Measurements from ENCODE around the gene EVA1A. TPM values are rescaled to one million over a fixed set of nuclear protein-coding genes. Genes with fewer than 3 reads are reported as not detected.

Gene EVA1A
- total RNA-seq, 1 experiment from 2014 or later, result 0.68 TPM

DNA sequence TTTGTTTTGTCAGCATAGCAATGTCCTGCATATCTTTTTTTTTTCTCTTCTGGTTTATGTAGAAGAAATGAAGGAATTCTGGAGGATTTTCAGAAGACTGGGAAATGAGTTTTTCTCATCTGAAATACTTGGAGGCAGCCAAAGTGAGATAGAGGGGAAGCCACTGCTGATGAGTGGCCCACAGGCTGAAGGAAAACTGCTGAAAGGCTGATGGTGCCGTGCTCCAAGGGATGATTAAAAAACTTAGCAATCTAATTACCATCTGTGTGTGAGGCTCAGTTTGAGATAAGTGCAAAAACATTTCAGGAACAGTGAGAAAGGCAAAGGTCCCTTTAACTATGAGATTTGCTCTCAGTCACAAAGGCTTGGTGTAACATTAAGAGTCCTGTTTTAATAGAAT, 98.5 kb downstream of the EVA1A start:
- no peak for DNase-seq
- H3K4me1 Mint-ChIP-seq, result peaks cover 16 to 21% of the 10 kb centered on the region in 2 experiments
- H3K4me2 ChIP-seq (ENCODE audit: insufficient read depth, insufficient read length, low read length), result no peak overlapping the region

More for the DNA sequence above, 98.5 kb downstream of the EVA1A start:
- no peaks in the 10 kb centered on the region for H3K27me3 Mint-ChIP-seq (ENCODE audit: low read depth)
- Histone ChIP-seq H4K8ac (replicated peaks; ENCODE audit: insufficient read length, low read depth, low read length) (no peak overlapping the region), H2BK20ac (ENCODE audit: low read depth, low read length, poor library complexity, severe bottlenecking) (no peak overlapping the region), H3K79me1 (ENCODE audit: insufficient read depth, low read depth, low read length, poor library complexity, severe bottlenecking) (no peaks in the 10 kb centered on the region), H2AFZ (ENCODE audit: low read length) (no peak overlapping the region), H3K14ac (ENCODE audit: insufficient read depth, low read length) (no peak overlapping the region), H3K23me2 (ENCODE audit: insufficient read length, low read depth, low read length, poor library complexity, severe bottlenecking) (no peaks in the 10 kb centered on the region), H3K18ac (ENCODE audit: insufficient read length, low read depth, low read length) (no peak overlapping the region), H3T11ph (ENCODE audit: low read length) (no peak overlapping the region), H2AK5ac (ENCODE audit: insufficient read length, low read length) (no peak overlapping the region), H4K20me1 (ENCODE audit: control insufficient read depth, insufficient read depth, insufficient read length) (no peaks in the 10 kb centered on the region), H4K91ac (ENCODE audit: insufficient read length, low read depth, low read length) (no peak overlapping the region), H2BK5ac (ENCODE audit: insufficient read length, low read length) (no peak overlapping the region), H2BK15ac (ENCODE audit: low read depth, low read length) (no peak overlapping the region), H2BK12ac (ENCODE audit: insufficient read length, low read depth, low read length) (no peak overlapping the region), H3K27me3 (ENCODE audit: insufficient read depth, low read length) (no peaks in the 10 kb centered on the region), H3K4ac (ENCODE audit: low read depth, low read length) (no peak overlapping the region), H3K27ac (ENCODE audit: insufficient read length, low read depth, low read length) (no peak overlapping the region), H3K9ac (ENCODE audit: extremely low read depth, insufficient read length, low read length) (no peak overlapping the region), H3K9me3 (ENCODE audit: control insufficient read depth, low read depth, low read length) (no peaks in the 10 kb centered on the region), H3K23ac (ENCODE audit: insufficient read length, low read depth, low read length) (no peak overlapping the region), H3K79me2 (ENCODE audit: insufficient read depth, low read length) (no peaks in the 10 kb centered on the region), H4K5ac (ENCODE audit: insufficient read length, low read depth, low read length) (no peak overlapping the region), H2BK120ac (ENCODE audit: low read depth, low read length, poor library complexity, severe bottlenecking) (no peak overlapping the region), H3K4me1 (ENCODE audit: insufficient read depth, low read length) (no peaks in the 10 kb centered on the region; the same call in 1 of the 2 replicates), H3K56ac (ENCODE audit: insufficient read length, low read depth, low read length) (no peak overlapping the region)
- no peak overlapping the region for H3K4me3 Mint-ChIP-seq
- H3K36me3 Mint-ChIP-seq (ENCODE audit: insufficient read depth in 1 of 3, low read depth in 3 of 3), result peaks cover 0 to 4% (median 0%) of the 10 kb centered on the region in 3 experiments; a peak in 2 of 7 replicates
- peak overlapping the region in 2 of 3 experiments; percentile 25 to 81; a peak in 2 of 7 replicates for H3K27ac Mint-ChIP-seq
- H3K9me3 Mint-ChIP-seq, result peaks cover 4% of the 10 kb centered on the region in 2 experiments; a peak in 3 of 5 replicates
- no CpG with 5 or more reads among the region's 1 CpG for WGBS (ENCODE audit: extremely low coverage, insufficient read length, low lambda C conversion rate)
- TF ChIP-seq, protein P1, sequence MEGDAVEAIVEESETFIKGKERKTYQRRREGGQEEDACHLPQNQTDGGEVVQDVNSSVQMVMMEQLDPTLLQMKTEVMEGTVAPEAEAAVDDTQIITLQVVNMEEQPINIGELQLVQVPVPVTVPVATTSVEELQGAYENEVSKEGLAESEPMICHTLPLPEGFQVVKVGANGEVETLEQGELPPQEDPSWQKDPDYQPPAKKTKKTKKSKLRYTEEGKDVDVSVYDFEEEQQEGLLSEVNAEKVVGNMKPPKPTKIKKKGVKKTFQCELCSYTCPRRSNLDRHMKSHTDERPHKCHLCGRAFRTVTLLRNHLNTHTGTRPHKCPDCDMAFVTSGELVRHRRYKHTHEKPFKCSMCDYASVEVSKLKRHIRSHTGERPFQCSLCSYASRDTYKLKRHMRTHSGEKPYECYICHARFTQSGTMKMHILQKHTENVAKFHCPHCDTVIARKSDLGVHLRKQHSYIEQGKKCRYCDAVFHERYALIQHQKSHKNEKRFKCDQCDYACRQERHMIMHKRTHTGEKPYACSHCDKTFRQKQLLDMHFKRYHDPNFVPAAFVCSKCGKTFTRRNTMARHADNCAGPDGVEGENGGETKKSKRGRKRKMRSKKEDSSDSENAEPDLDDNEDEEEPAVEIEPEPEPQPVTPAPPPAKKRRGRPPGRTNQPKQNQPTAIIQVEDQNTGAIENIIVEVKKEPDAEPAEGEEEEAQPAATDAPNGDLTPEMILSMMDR (conservative IDR thresholded peaks at IDR 0.05), result no peak

Data from H9 (cell line).